Kasumi-1 (cell line): Measurements from ENCODE around the gene TUBE1.

ENCODE experiments used
- DNase-seq, 2 experiments: peaks; one replicate each; lab custom pipeline; 2025; lab: John Stamatoyannopoulos, UW

The TUBE1 gene

GRCh38 chr6:112034616-112034995 lies 52.7 kb downstream of the TUBE1 start:
- no peak for DNase-seq

- DNase-seq, result no peak
Observed at GRCh38 chr6:112033791-112034615, 53.3 kb downstream of the TUBE1 start.

GRCh38 chr6:112032728-112033127 lies 54.6 kb downstream of the TUBE1 start:
- DNase-seq, result no peak

GRCh38 chr6:112031960-112032359 lies 55.3 kb downstream of the TUBE1 start:
- no peak for DNase-seq

- DNase-seq, result no peak
Observed at GRCh38 chr6:112030961-112031660, 56.2 kb downstream of the TUBE1 start.

- no peak for DNase-seq
Observed at GRCh38 chr6:112030206-112030960, 56.9 kb downstream of the TUBE1 start.

- peak; percentile 58 to 72 for DNase-seq
Observed at GRCh38 chr6:112029045-112029822, 58.0 kb downstream of the TUBE1 start.

- peak; percentile 35 to 56 for DNase-seq
Observed at GRCh38 chr6:112027942-112028674, 59.2 kb downstream of the TUBE1 start.

- DNase-seq, result no peak
Observed at GRCh38 chr6:112026933-112027332, 60.3 kb downstream of the TUBE1 start.

- no peak for DNase-seq
Observed at GRCh38 chr6:112024464-112024863, 62.8 kb downstream of the TUBE1 start.

GRCh38 chr6:112022749-112023148 lies 64.5 kb downstream of the TUBE1 start:
- DNase-seq, result no peak

- no peak for DNase-seq
Observed at GRCh38 chr6:112021691-112022310, 65.5 kb downstream of the TUBE1 start.
